ENCODE data around the gene RAD51B. TPM values are rescaled to one million over a fixed set of nuclear protein-coding genes. Genes with fewer than 3 reads are reported as not detected.

RAD51B gene
- total and polyA plus RNA-seq, 2 experiments from 2014 or later, result 10.1 to 18.0 TPM

DNA sequence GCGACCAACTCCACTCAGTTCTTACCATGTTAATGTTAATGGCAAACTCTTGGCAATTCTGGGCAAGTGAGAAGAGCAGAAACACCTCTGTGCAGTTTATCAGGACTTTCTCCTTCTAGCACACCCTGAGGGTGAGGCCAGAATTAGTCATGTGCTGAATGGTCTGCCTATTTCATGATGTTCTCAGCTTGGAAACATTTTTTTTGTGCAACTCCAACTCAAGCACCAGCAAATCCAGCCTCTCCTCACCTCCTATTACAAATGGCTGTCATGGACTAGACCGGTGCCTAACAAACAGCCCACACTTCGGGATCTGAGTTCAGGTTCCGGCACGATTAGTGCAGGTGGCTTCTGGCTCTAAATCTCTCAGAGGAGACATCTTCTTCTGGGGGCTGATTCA, 727.3 kb downstream of the RAD51B start:
- Histone ChIP-seq H3K4me3 (no peak overlapping the region), H3K36me3 (replicated peaks; ENCODE audit: insufficient read depth, low read depth) (no peaks in the 10 kb centered on the region), H3K27me3 (no peaks in the 10 kb centered on the region), H3K9me3 (ENCODE audit: low read depth) (no peaks in the 10 kb centered on the region), H3K4me2 (no peak overlapping the region), H4K20me1 (ENCODE audit: insufficient read depth, poor library complexity, severe bottlenecking) (no peaks in the 10 kb centered on the region), H3K27ac (peak overlapping the region; percentile 97), H3K4me1 (ENCODE audit: insufficient read depth) (peaks cover 45% of the 10 kb centered on the region), H2AFZ (no peak overlapping the region), H3K79me2 (no peaks in the 10 kb centered on the region), H3K9me2 (replicated peaks; ENCODE audit: insufficient read depth) (no peaks in the 10 kb centered on the region)
- WGBS (ENCODE audit: low lambda C conversion rate, missing lambda C conversion rate), result 98% methylated on average over 5 of the region's 5 CpGs
- TF ChIP-seq EZH2phosphoT487 (IDR thresholded peaks at IDR 0.05; ENCODE audit: low read depth, severe bottlenecking, unreplicated experiment) (no peak), CTCF (IDR thresholded peaks at IDR 0.05; ENCODE audit: poor library complexity) (no peak), EZH2 (IDR thresholded peaks at IDR 0.05; ENCODE audit: borderline replicate concordance) (no peak)
- no peak for DNase-seq (ENCODE audit: low spot score)

- no peaks in the 10 kb centered on the region for H3K36me3 ChIP-seq (replicated peaks; ENCODE audit: insufficient read depth, low read depth)
- H3K4me1 ChIP-seq (ENCODE audit: insufficient read depth), result peaks cover 47% of the 10 kb centered on the region
- no peaks in the 10 kb centered on the region for H3K79me2 ChIP-seq
- no peak for TF ChIP-seq CTCF (IDR thresholded peaks at IDR 0.05; ENCODE audit: poor library complexity)
- TF ChIP-seq EZH2phosphoT487 (IDR thresholded peaks at IDR 0.05; ENCODE audit: low read depth, severe bottlenecking, unreplicated experiment), result no peak
- no peak for TF ChIP-seq EZH2 (IDR thresholded peaks at IDR 0.05; ENCODE audit: borderline replicate concordance)
- H3K9me3 ChIP-seq (ENCODE audit: low read depth), result no peaks in the 10 kb centered on the region
- 77% methylated on average over 11 of the region's 12 CpGs for WGBS (ENCODE audit: low lambda C conversion rate, missing lambda C conversion rate)
- H3K27me3 ChIP-seq, result no peaks in the 10 kb centered on the region
- H4K20me1 ChIP-seq (ENCODE audit: insufficient read depth, poor library complexity, severe bottlenecking), result no peaks in the 10 kb centered on the region
- H3K27ac ChIP-seq, result peak overlapping the region; percentile 97
- peak; percentile 66 for DNase-seq (ENCODE audit: low spot score)
- no peaks in the 10 kb centered on the region for H3K9me2 ChIP-seq (replicated peaks; ENCODE audit: insufficient read depth)
- no peak overlapping the region for H3K4me3 ChIP-seq
- H3K4me2 ChIP-seq, result no peak overlapping the region
- H2AFZ ChIP-seq, result no peak overlapping the region
These were observed 728.0 kb downstream of the RAD51B start for GRCh38 chr14:68547305-68548193.

DNA sequence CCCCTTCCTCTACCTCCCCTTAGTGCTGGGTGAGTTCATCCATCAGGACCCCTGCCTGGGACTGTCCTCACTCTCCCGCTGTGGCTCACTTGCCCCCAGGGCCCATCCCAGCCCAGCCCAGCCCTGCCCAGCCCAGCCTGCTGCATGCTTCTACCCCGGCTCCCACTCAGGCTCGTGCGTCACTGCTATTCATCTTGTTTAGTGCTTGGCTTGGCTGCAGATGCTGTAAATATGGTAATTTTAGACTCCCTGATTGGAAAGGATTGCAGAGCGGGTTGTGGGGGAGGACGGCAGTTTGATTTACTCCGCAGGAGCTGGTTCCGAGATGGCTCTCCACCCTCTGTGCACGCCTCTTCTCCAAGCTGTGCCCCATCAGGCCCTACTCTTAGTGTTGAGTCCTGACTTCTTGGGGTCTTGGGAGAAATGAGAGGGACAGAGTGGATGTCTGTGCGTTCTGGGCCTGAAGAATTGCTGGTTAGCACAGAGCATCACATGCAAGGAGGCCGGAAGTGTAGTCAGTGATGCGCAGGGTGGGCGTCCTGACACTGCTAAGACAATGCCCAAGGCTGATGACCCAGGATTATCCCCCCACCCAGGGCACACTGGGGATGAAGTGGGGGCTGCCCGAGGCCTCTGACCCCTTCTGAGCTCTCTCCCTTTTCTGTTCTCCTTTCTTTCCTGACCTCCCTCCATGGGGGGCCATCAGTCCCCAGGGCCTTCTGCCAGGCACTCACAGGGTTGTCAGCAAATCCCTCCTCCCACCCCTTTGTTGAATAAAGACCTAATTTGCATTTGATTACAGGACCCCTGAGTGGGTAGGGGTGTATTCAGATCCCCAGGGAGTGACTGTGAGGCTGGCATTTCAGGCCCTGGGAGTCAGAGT, 728.9 kb downstream of the RAD51B start:
- no peaks in the 10 kb centered on the region for H3K79me2 ChIP-seq
- 57% methylated on average over 13 of the region's 14 CpGs for WGBS (ENCODE audit: low lambda C conversion rate, missing lambda C conversion rate)
- peak overlapping the region; percentile 97 for H3K27ac ChIP-seq
- H4K20me1 ChIP-seq (ENCODE audit: insufficient read depth, poor library complexity, severe bottlenecking), result no peaks in the 10 kb centered on the region
- no peaks in the 10 kb centered on the region for H3K27me3 ChIP-seq
- no peak overlapping the region for H3K4me2 ChIP-seq
- no peaks in the 10 kb centered on the region for H3K9me3 ChIP-seq (ENCODE audit: low read depth)
- peaks cover 47% of the 10 kb centered on the region for H3K4me1 ChIP-seq (ENCODE audit: insufficient read depth)
- peak; percentile 86 for DNase-seq (ENCODE audit: low spot score)
- no peaks in the 10 kb centered on the region for H3K9me2 ChIP-seq (replicated peaks; ENCODE audit: insufficient read depth)
- TF ChIP-seq EZH2 (IDR thresholded peaks at IDR 0.05; ENCODE audit: borderline replicate concordance) (no peak), CTCF (IDR thresholded peaks at IDR 0.05; ENCODE audit: poor library complexity) (no peak), EZH2phosphoT487 (IDR thresholded peaks at IDR 0.05; ENCODE audit: low read depth, severe bottlenecking, unreplicated experiment) (no peak)
- H3K4me3 ChIP-seq, result no peak overlapping the region
- no peak overlapping the region for H2AFZ ChIP-seq
- H3K36me3 ChIP-seq (replicated peaks; ENCODE audit: insufficient read depth, low read depth), result no peaks in the 10 kb centered on the region

All from hepatocyte (in vitro differentiated cells).